GM21737 (cell line): ENCODE data around the gene GNPTAB.
"Not testable (repeated sequence)": the region's sequence is repeated elsewhere in the genome, so short reads cannot be mapped to it uniquely, and the experiment has no call there.

Experiments
- ATAC-seq: cut with Tn5 transposase; IDR thresholded peaks from one replicate; pipeline ENCODE4 v1.9.1; 2021; ENCODE audit warnings: mild to moderate bottlenecking, moderate library complexity; ENCODE audit not compliant: unreplicated experiment

The GNPTAB gene

DNA sequence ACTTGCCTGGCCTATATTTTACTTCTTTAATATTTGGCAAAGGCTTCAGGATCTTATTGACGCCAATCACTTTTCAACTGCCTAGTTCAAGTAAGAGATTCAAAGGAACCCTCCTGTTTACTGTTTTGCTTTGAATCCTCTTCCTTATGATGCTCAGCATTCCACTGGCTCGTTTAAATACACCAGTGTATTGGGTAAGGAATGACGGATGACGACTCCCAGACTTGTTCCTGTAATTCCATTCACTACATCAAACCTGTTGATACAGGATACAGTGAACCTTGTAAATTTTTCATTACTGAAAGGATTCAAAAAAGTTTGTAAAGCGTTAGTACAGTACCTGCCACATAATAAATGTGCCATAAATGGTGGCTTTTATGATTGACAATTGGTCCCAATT, 89.8 kb downstream of the GNPTAB start:
- no peak for ATAC-seq

DNA sequence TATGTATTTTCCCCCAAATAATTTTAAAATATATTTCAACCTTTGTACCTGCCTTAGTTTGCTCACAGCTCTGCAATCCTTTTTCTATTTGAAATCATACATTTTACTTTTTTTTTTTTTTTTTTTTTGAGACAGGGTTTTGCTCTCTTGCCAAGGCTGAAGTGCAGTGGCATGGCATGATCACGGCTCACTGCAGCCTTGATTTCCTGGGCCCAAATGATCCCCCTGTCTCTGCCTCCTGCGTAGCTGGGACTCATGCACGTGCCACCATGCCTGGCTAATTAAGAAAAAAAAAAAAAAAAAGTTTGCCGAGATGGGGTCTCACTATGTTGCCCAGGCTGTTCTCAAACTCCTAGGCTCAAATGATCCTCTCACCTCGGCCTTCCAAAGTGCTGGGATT, 90.2 kb downstream of the GNPTAB start:
- ATAC-seq: no peak

DNA sequence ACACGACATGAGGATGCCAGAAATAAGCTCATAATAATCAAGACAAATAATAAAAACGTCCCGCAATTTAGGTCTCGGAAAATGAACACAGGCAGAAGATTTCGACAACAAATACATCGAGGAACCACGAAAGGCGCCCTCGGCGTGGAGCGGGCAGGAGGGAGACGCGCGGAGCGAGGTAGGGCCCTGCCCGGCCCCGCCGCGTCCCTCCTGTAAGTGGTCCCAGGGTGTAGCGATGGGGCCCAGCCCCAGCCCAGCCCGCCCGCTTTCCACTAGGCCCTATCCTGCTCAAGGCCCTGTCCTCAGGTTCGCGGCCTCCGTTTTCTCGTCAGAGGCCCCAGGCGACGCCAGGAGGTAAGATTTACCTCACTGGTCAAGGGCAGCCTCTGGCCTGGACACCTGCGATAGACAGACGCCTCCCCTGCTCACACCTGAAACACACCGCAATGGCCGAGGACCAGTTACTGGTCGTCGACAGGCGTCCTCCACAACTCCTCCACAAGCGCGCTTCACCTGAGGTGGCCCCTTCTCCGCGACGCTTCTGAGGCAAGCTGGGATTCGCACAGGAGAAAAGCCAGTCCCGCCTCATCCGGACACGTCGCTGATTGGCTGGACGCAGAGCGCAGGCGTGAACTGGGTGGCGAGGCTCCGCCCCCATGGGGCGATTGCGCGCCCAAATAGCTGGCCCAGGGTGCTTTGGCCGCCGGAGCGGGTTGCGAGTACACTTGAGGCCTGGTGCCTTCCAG, 91.7 kb downstream of the GNPTAB start, which contains the start of gene SYCP3:
TSS of gene SYCP3 (minus strand) at position 543 of the 746 bp plus-strand sequence. CDS start 1,527 bp downstream, outside the sequence.
- no peak for ATAC-seq

DNA sequence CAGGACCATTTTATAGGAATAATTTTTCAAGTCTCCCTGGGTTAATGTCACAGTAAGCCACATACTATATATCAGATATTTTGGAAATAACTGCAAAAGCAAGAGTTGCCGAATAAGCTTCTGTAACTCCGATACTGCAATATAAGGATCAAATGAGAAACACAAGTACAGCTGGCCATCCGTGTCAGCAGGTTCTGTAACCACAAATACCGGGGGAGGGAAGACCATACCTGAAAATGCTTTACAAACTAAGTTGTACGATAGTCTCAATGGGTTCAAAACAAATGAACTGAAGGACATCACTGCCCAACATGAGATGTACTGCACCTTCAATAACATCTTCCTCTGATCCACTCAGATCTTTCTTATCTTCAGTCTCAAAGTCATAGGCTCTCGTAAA, 93.3 kb downstream of the GNPTAB start:
- no peak for ATAC-seq

DNA sequence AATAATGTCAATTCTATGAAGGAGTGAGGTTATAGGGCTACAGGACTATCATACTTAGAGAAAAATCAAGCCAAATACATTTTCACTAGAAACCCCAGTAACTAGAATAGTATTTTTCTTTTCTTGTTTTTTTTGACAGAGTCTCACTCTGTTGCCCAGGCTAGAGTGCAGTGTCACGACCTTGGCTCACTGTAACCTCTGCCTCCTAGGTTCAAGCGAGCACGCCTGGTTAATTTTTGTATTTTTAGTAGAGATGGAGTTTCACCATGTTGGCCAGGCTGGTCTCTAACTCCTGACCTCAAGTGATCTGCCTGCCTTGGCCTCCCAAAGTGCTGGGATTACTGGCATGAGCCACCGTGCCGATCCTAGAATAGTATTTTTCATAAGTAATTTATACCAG, 96.3 kb downstream of the GNPTAB start:
- ATAC-seq: not testable (repeated sequence)

DNA sequence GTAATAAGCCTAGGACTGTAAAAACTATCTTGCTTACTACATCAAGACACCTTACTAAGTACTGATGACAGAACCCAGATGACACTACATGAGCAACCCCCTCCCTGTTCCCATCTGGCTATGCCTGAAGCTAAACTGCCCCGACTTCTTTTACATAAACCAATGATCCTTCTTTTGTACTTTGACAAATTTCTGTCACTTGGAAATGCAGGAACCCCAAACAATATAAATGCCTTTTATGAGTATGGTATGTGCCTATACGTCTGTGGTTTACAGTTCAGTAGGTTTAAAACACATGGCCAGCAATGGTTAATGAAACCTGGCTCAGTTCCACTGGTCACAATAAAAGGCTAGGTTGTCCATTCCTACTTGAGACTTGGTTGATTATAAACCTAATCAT, 97.6 kb downstream of the GNPTAB start:
- no peak for ATAC-seq

DNA sequence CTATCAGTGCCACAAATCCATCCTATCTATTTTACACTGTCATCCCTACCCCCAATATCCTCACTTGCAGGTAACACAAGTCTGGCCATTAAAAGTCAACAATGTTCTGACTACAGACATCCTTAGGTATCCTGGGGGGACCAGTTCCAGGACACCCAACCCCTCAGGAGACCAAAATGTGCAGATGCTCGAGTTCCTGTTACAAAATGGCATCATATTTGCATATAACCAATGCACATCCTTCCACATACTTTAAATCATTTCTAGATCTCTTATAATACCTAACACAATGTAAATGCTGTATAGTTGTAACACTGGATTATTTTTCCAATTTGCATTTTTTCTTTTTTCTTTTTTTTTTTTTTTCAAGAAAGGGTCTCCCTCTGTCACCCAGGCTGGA, 98.4 kb downstream of the GNPTAB start:
- no peak for ATAC-seq

DNA sequence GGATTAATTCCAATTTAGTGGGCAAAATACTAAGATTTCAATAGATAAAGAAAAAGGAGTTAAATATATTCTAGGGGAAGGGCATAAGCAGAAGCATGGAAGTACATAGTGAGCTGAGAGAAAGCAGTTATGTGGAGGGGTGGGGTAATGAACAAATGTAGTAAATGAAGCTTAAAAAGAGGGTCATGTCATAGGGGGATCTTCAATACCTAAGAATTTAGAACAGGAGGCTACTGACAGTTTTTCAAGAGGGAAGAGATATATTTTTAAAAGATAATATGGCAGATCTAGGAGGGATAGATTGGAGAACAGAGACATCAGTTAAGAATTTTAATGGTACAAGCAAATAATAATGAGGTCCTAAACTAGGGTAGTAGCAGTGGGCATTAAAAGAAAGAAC, 100.9 kb downstream of the GNPTAB start:
- no peak for ATAC-seq

DNA sequence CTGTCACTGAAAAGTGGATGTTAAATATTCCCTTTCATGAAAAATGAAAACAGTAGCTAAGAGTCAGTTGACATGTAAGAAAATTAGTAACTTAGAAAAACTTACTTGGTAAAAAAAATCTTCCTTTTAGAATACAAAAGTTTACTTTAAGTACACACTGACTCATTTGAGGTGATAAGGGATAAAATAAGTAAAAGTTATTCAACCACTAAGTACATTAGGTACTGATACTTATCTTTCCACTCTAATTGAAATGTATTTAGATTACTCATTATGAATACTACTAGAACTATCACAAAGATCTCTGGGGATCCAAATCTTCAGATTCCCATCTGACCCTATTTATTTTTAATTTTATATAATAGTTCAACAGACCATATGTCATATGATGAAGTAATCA, 103.7 kb downstream of the GNPTAB start:
- ATAC-seq: no peak

DNA sequence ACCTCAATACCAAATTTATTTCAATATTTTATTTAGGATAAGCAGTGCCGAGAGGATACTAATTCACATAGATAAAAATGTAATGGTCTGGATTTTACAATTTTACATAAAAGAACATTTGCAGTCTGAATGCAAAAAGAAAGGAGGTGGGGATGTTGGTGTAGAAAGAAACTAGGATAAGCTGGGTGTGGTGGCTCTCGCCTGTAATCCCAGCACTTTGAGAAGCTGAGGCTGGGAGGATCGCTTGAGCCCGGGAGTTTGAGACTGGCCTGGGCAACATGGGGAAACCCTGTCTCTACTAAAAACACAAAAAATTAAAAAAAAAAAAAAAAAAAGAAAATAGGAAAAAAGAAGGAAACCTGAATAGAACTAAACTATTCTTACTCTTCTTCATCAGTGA, 108.4 kb downstream of the GNPTAB start:
- no peak for ATAC-seq

DNA sequence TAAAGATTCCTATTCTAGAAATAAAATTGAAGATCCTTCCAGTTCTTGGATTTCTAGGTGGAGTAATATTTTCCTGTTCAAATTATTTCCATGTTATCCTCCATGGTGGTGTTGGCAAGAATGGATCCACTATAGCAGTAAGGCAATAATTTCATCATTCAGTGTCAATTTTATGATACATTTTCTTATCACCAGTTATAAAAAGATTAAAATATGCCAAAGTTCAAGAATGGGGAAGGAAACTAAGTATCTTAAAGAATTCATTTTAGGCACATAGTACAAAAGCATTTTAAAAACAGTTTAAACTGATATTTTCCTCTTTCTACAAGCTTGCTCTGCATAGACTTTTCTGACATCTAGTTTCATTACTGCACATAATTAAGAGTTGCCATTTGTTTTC, 110.6 kb downstream of the GNPTAB start:
- no peak for ATAC-seq

DNA sequence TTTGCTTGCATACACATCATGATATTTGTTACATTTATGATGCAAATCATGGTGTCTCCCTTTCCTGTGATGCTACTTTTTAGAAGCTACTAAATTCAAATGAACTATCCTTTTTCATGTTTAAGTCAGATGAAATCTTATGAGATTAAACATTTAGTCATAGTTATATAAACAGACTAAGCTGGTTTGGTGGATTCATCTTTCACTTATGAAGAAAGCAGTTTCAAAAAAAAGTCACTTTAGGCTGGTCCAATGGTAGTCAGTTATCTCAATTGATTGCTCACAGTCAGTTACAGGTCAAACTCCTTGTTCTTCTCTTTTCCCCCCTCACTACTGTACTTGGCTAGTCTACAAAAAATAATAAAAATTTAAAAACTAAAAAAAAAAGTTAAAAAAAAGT, 111.2 kb downstream of the GNPTAB start:
- no peak for ATAC-seq

DNA sequence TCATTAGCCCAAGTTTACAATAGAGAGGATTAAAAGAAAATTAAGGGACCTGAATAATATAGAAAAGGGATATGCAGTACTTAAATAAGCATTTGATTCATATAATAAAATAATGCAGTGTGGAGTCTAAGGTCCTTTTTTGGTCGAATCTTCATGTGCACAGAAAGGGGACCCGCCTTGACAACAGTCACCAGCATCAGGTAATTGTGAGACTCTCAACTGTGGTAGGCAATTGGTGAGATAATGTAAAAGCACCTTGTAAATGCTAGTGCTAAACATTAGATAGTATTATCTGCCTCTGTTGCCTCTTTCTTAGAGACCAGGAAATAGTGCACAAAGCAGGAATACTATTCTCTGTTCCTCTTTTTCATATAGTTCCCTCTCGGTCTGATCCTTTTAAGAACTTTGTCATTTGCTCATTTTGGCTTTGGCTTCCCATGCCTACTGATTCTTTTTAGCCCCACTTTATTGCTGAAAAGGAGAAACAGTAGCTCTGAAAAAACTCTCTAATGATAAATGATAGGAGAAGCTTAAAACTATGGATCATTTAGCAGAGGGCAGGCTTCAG, 115.8 kb downstream of the GNPTAB start:
- ATAC-seq: no peak

DNA sequence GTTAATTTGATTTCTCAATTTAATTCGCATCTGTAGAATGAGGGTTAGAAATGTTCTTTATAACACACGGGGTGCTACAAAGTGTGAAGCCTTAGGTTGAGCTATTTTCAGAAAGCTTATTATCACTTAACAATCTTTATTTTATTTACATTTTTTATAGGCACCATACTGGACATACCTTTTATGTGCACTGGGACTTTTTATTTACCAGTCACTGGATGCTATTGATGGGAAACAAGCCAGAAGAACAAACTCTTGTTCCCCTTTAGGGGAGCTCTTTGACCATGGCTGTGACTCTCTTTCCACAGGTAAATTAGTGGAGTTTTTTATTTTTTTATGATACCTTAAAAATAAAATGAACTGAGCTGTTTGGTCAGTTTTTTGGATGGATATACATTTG, 116.8 kb downstream of the GNPTAB start:
- ATAC-seq: no peak

DNA sequence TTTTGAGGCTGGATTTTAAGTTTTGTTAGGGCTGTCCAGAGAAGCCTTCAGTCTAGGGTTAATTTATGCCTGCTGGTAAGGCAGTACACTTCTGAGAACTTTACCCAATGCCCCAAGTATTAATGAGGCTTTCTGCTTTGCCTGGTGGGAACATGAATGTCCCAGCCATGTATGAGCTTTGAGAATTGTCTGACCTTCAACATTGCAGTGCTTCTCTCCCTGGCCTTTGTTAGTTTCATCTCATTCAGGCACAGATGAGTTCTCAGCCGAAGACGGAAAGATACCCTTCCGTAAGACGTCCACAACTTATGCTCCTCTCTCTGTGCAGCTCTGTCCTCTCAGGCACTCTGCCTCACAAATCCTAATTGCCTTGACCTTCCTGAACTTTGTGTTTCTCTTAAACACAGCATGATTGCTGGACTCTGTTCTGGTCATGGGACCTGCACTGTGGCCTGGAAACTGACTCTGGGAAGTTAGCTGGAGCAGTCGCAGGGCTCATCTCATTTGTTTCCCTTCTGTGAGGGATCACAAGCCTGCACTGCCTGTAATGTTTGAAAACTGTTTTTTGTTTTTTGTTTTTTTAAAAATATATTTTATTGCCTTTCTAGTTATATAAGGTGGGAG, 117.6 kb downstream of the GNPTAB start:
- ATAC-seq: no peak

DNA sequence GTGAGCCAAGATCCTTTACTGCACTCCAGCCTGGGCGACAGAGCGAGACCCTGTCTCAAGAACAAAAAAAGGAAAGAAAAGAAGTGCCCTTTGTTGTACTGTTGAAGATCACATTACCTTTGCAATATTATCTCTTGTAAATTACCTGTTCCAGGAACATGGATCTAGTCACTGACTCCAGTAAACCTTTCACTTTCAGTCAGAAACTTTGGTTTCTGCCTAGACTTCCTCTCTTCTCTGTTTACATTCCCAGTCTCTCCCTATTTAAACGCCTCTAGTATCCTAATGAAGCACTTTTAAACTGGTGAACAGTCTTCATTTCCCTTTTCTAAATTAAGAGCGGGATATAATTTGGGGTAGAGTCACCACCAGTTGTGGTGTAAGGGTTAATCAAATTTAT, 120.5 kb downstream of the GNPTAB start:
- no peak for ATAC-seq

DNA sequence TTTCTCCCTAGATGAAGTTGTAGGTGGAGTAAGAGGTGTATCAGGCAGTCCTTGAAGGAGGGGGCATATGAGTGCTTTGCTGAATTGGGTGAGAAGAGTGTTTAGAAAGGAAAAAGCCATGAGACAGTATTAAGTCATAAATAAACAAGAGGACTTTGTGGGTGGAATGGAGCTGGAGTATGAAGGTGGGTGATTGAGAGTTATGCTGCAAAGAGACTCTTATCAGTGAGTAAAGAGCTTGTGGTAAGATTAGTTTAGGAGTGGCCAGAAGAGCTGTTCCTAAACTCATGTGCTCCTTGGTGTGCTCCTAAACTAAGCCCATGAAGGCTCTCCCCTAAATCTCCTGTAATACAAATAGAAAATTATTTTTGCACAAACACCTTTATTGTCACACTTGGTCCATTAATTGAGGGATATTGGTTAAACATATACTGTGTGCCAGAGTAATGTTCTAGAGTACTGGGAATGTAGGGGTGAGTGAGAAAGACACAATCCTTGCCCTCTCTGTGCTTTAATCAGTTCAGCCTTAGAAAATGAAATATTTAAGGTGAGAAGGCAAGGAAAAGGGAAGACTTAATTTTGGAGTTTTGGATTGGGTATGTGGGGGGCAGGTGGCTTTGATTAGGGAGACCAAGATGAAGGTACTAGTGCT, 123.5 kb downstream of the GNPTAB start:
- ATAC-seq: no peak

DNA sequence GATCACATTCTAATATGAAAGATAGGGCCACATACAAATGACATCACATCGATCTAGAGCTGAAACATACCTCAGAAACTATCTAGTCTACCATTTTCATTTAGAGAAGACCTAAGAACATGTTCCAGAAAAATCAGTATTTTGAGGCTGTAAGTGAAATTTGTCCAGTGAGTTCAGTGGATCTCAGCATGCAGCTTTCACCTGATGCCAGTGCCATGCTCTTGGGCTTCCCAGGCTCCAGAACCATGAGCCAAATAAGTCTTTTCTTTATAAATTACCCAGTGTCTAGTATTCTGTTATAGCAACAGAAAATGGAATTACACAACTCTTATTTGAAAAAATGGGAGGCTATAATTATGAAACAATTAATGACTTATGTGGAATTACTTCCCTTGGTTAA, 124.4 kb downstream of the GNPTAB start:
- ATAC-seq: no peak

DNA sequence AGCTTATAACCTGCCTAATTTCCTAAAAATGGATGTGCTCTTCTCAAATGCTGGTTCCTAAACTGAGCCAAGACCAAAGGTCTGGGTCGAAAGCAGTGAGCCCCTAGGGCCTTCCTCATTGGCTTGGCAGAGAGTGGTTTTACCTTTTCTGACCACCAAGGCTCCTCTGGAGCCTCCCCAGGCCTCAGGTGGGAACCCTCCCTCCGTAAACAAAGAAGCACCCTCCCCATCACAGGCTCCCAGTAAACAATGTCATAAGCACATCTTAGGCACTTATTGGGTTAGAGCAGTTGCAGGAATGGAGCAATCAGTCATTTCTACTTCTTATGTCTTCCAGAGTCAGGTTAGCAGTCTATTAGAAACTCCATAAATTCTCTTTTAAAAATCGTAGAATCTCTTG, 127.3 kb downstream of the GNPTAB start:
- no peak for ATAC-seq

DNA sequence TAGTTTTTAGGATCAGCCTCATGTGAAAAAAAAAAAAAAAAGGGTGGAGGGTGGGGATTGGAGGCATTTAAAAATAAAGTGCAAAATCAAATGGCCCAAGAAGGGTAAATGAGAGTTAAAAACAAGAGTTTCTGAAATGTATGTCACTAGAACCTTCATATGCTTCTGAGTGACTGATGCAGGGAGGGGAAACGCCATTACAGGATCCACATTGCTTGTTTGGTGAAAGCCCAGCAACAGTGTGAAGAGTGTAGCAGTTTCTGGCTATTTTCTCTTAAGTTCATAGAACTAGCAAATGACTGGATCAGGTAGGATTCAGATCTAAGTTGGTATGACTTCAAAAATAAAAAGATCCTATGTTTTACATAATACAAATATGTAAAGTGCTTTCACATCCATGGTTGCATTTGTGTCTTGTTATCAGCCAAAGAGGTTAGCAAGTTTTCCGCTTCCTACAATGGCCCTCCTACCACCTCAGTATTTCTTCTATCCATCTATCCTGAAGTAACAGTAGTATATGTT, 130.4 kb downstream of the GNPTAB start:
- no peak for ATAC-seq

DNA sequence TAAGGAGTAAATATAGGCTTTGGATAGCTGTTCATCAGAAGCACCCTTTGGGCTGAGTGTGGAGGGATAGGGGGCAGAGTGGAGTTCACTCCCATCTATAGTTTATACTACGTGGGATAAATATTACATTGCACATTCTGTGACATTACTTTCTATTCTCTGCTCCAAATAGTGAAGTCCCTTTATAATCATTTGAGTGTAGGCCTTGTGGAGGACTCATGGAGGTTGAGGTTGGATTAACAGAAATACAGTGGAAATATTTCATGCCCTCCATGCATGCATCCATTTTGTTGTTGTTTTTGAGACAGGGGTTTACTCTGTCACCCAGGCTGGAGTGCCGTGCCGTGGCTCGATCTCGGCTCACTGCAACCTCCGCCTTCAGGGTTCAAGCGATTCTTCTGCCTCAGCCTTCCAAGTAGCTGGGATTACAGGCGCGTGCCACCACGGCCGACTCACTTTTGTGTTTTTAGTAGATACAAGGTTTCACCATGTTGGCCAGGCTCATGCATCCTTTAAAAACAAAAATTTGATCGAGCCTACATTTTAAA, 131.9 kb downstream of the GNPTAB start:
- no peak for ATAC-seq
